Cardiac ventricle fibroblast (primary cell): Measurements from ENCODE around the gene C10orf143. TPM values are rescaled to one million over a fixed set of nuclear protein-coding genes. Genes with fewer than 3 reads are reported as not detected.

ENCODE experiments used
- total RNA-seq: library from RNA; depleted of rRNA; stranded (reverse); fragments of >200 nt; gene quantifications from 2 replicates; pipeline ENCODE4 v1.2.3, GENCODE V29; 2015

Gene C10orf143
- 1.1 and 3.2 TPM in 2 replicates for total RNA-seq

DNA sequence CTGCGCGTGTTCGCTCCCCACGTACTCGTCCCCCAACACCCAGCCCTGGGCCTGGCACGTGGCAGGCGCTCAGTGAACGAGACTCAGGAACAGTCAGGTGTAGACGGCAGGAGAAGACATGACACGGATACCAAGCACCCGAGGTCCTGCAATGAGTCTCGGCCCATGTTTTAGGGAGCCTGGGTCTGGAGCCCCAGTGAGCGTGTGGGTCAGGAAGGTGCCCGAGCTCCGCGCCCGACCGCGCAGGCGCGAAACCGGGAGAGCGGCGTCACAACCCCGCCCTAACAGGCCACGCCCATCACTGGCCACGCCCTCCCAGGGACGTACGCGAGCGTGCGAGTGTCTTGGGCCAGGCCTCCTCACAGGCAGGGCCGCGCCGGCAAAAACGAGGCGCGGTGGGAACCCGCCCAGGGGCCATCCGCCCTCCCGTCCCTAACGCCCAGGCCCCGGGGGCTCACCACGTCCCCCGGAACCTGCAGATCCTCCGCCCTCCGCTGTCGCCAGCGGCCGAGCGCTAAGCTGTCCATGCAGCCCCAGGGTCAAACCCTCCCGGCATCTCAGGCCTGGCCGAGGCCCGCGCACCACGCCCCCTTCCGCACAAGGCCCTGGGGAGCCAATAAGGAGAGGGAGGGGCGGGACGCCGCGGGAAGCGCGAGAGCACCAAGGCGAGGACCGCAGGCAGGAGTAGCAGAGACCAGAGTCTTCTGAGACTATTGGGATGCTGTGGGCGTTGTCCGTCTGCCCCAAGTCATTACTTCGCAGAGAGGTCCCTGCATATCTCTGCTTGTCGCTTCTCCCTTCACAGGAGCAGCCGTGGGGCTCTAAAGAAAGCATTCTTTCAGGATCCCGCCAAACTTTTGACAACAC lies at the start of gene C10orf143:
Gene C10orf143 (minus strand): TSS at position 585 of the 867 bp plus-strand sequence. CDS start 58 bp downstream, at position 527.

DNA sequence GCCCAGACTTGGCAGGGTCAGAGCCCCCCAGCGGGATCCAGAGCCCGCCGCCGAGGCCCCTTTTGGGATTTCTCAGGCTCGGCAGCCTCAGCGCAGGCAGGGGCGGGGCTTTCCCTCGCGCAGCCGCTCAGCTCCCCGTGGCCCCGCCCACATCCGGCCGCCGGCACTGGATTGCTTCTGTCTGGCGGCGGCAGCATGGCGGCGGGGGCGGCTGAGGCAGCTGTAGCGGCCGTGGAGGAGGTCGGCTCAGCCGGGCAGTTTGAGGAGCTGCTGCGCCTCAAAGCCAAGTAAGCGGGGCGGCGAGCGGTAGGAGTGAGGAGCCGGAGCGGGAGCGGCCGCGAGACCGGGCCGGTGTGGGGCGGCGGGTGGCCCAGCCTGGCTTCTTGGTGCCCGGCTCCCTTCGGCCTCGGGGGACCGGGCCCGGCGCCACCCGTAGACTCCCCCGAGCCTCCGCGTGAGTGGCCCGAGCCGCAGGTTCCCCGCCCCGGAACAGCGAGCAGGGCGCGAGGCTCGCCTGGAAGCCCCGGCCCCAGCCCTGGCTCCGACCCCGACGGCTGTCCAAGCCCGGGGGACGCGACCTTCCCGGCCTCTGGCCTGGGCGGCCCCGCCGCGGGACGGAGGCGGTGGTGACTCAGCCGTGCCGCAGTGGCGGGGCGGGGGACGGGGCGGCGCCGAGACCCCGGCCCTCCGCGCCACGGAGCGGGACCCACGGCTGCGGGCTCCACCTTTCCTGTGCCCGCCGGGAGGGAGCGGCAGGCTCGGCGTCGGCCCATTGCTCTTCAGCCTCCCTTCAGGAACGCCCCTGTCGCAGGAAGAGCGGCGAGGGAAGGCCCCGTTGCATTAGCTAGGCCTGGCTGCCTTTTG lies 25.8 kb upstream of the C10orf143 start, which contains the start of gene GLRX3:
Gene GLRX3 (plus strand): TSS at position 166 of the 864 bp plus-strand sequence. CDS start 30 bp downstream, at position 196.

Other genes starting within 250 kb of the C10orf143 start
- gene EBF3, start 146.6 kb downstream of the C10orf143 start, total RNA-seq, result 22.8 and 25.3 TPM in 2 replicates
- gene GLRX3, start 25.6 kb upstream of the C10orf143 start, total RNA-seq, result 47.8 and 89.7 TPM in 2 replicates